Activated CD4-positive, alpha-beta T cell treated with anti-CD3 and anti-CD28 coated beads, Interleukin-2, Interleukin-4, amounts not matched to agents 100 ng/mL and 50 ng/mL, durations not matched to agents 16 hours and 8 hours (primary cell): ENCODE results near the gene SYNJ2.

Experiments used
- DNase-seq: peaks from one replicate; pipeline ENCODE4 v3.0.0-alpha.2; 2020; ENCODE audit warnings: low spot score

Gene SYNJ2

GRCh38 chr6:158077676-158078075 lies 96.0 kb downstream of the SYNJ2 start:
- no peak for DNase-seq

- DNase-seq: no peak
These were observed 96.7 kb downstream of the SYNJ2 start for GRCh38 chr6:158078320-158078719.

GRCh38 chr6:158080849-158081656 lies 99.4 kb downstream of the SYNJ2 start:
- DNase-seq: no peak

GRCh38 chr6:158081657-158081935 lies 99.9 kb downstream of the SYNJ2 start:
- no peak for DNase-seq

- no peak for DNase-seq
These were observed 102.0 kb downstream of the SYNJ2 start for GRCh38 chr6:158083455-158084325.

GRCh38 chr6:158085261-158086053 lies 103.8 kb downstream of the SYNJ2 start:
- no peak for DNase-seq

- DNase-seq: no peak
These were observed 104.4 kb downstream of the SYNJ2 start for GRCh38 chr6:158086054-158086503.

GRCh38 chr6:158086504-158087223 lies 105.0 kb downstream of the SYNJ2 start:
- DNase-seq: peak; percentile 15

GRCh38 chr6:158087224-158087867 lies 105.7 kb downstream of the SYNJ2 start:
- no peak for DNase-seq

- no peak for DNase-seq
These were observed 111.1 kb downstream of the SYNJ2 start for GRCh38 chr6:158092806-158093205.

GRCh38 chr6:158095031-158095430 lies 113.4 kb downstream of the SYNJ2 start:
- no peak for DNase-seq

GRCh38 chr6:158095671-158096070 lies 114.0 kb downstream of the SYNJ2 start:
- DNase-seq: no peak

- no peak for DNase-seq
These were observed 121.6 kb downstream of the SYNJ2 start for GRCh38 chr6:158103228-158103627.

- no peak for DNase-seq
These were observed 123.0 kb downstream of the SYNJ2 start for GRCh38 chr6:158104696-158105095.

GRCh38 chr6:158109748-158110147 lies 128.1 kb downstream of the SYNJ2 start:
- DNase-seq: no peak

- DNase-seq: no peak
These were observed 129.3 kb downstream of the SYNJ2 start for GRCh38 chr6:158110986-158111385.

GRCh38 chr6:158111987-158112386 lies 130.3 kb downstream of the SYNJ2 start:
- DNase-seq: no peak

GRCh38 chr6:158113802-158114201 lies 132.1 kb downstream of the SYNJ2 start:
- DNase-seq: no peak

GRCh38 chr6:158115102-158115501 lies 133.4 kb downstream of the SYNJ2 start:
- DNase-seq: no peak

GRCh38 chr6:158115508-158115907 lies 133.8 kb downstream of the SYNJ2 start:
- DNase-seq: no peak

- no peak for DNase-seq
These were observed 137.2 kb downstream of the SYNJ2 start for GRCh38 chr6:158118886-158119285.
